Gastroesophageal sphincter (tissue), 2 donors: ENCODE results near the gene ABAT.
"Not testable (repeated sequence)": the region's sequence is repeated elsewhere in the genome, so short reads cannot be mapped to it uniquely, and the experiment has no call there.

Source experiments
- EP300 ChIP-seq: sonication (generic); formaldehyde crosslinking; IDR thresholded peaks from one replicate; pipeline ENCODE4 v1.6.1; 2017; ENCODE audit warnings: antibody characterized with exemption, mild to moderate bottlenecking
- POLR2A ChIP-seq, 2 donors: fragments of 450-650 bp; IDR thresholded peaks; one replicate each; pipeline ENCODE4 v1.6.1; 2017; ENCODE audit warnings: antibody characterized with exemption in 2 of 2, mild to moderate bottlenecking in 2 of 2, moderate library complexity in 1 of 2
- POLR2AphosphoS5 ChIP-seq: sonication (generic); formaldehyde crosslinking; IDR thresholded peaks from one replicate; pipeline ENCODE4 v1.6.1; 2017; ENCODE audit warnings: antibody characterized with exemption

GRCh38 chr16:8705100-8705822 is 30.8 kb downstream of the ABAT start:
- TF ChIP-seq POLR2A (IDR thresholded peaks at IDR 0.05); POLR2AphosphoS5; EP300: not testable (repeated sequence)
